Activated naive CD8-positive, alpha-beta T cell (primary cell): ENCODE data around the gene WASL.
"Not testable (repeated sequence)": the region's sequence is repeated elsewhere in the genome, so short reads cannot be mapped to it uniquely, and the experiment has no call there.

Experiments
- H3K27ac Mint-ChIP-seq: one replicate; pipeline ENCODE4 v1.8.0; 2021; ENCODE audit warnings: mixed read lengths
- H3K27me3 Mint-ChIP-seq: one replicate; pipeline ENCODE4 v1.8.0; 2021; ENCODE audit warnings: mixed read lengths
- H3K36me3 Mint-ChIP-seq: one replicate; pipeline ENCODE4 v1.8.0; 2021; ENCODE audit warnings: mixed read lengths
- H3K4me1 Mint-ChIP-seq: one replicate; pipeline ENCODE4 v1.8.0; 2021; ENCODE audit warnings: low read depth, mixed read lengths
- H3K4me3 Mint-ChIP-seq: one replicate; pipeline ENCODE4 v1.8.0; 2021; ENCODE audit warnings: mild to moderate bottlenecking, mixed read lengths
- H3K9me3 Mint-ChIP-seq: one replicate; pipeline ENCODE4 v1.8.0; 2021; ENCODE audit warnings: low read depth, mixed read lengths

The WASL gene

GRCh38 chr7:123780472-123780871, 31.7 kb upstream of the WASL start:
- not testable (repeated sequence) for H3K27ac Mint-ChIP-seq, H3K4me3 Mint-ChIP-seq, H3K9me3 Mint-ChIP-seq, H3K4me1 Mint-ChIP-seq, H3K27me3 Mint-ChIP-seq, H3K36me3 Mint-ChIP-seq

GRCh38 chr7:123774496-123774895, 25.7 kb upstream of the WASL start:
- H3K27me3 Mint-ChIP-seq, result peaks cover 8% of the 10 kb centered on the region
- no peaks in the 10 kb centered on the region for H3K9me3 Mint-ChIP-seq
- no peaks in the 10 kb centered on the region for H3K36me3 Mint-ChIP-seq
- H3K4me3 Mint-ChIP-seq, result no peak overlapping the region
- H3K4me1 Mint-ChIP-seq, result no peaks in the 10 kb centered on the region
- no peak overlapping the region for H3K27ac Mint-ChIP-seq

GRCh38 chr7:123773481-123773880, 24.7 kb upstream of the WASL start:
- no peak overlapping the region for H3K4me3 Mint-ChIP-seq
- no peaks in the 10 kb centered on the region for H3K36me3 Mint-ChIP-seq
- H3K27ac Mint-ChIP-seq, result no peak overlapping the region

GRCh38 chr7:123772652-123773051, 23.8 kb upstream of the WASL start:
- H3K4me1 Mint-ChIP-seq, result no peaks in the 10 kb centered on the region
- H3K9me3 Mint-ChIP-seq, result no peaks in the 10 kb centered on the region
- no peak overlapping the region for H3K4me3 Mint-ChIP-seq
- no peaks in the 10 kb centered on the region for H3K36me3 Mint-ChIP-seq
- no peak overlapping the region for H3K27ac Mint-ChIP-seq
- peaks cover 8% of the 10 kb centered on the region for H3K27me3 Mint-ChIP-seq

More at GRCh38 chr7:123773481-123773880, 24.7 kb upstream of the WASL start:
- Mint-ChIP-seq H3K9me3 (no peaks in the 10 kb centered on the region), H3K27me3 (peaks cover 10% of the 10 kb centered on the region), H3K4me1 (no peaks in the 10 kb centered on the region)

GRCh38 chr7:123771846-123772245, 23.0 kb upstream of the WASL start:
- no peak overlapping the region for H3K27ac Mint-ChIP-seq
- peaks cover 8% of the 10 kb centered on the region for H3K27me3 Mint-ChIP-seq
- no peaks in the 10 kb centered on the region for H3K9me3 Mint-ChIP-seq
- H3K4me1 Mint-ChIP-seq, result no peaks in the 10 kb centered on the region
- no peak overlapping the region for H3K4me3 Mint-ChIP-seq
- H3K36me3 Mint-ChIP-seq, result no peaks in the 10 kb centered on the region

- no peaks in the 10 kb centered on the region for H3K9me3 Mint-ChIP-seq
- H3K4me3 Mint-ChIP-seq, result no peak overlapping the region
- H3K4me1 Mint-ChIP-seq, result no peaks in the 10 kb centered on the region
- no peak overlapping the region for H3K27ac Mint-ChIP-seq
- peaks cover 8% of the 10 kb centered on the region for H3K27me3 Mint-ChIP-seq
- no peaks in the 10 kb centered on the region for H3K36me3 Mint-ChIP-seq
Measured at GRCh38 chr7:123771256-123771655, 22.5 kb upstream of the WASL start.

GRCh38 chr7:123770378-123770777, 21.6 kb upstream of the WASL start:
- no peak overlapping the region for H3K27ac Mint-ChIP-seq
- no peaks in the 10 kb centered on the region for H3K4me1 Mint-ChIP-seq
- H3K9me3 Mint-ChIP-seq, result no peaks in the 10 kb centered on the region
- H3K4me3 Mint-ChIP-seq, result no peak overlapping the region
- peaks cover 8% of the 10 kb centered on the region for H3K27me3 Mint-ChIP-seq
- H3K36me3 Mint-ChIP-seq, result no peaks in the 10 kb centered on the region

GRCh38 chr7:123769371-123769770, 20.6 kb upstream of the WASL start:
- Mint-ChIP-seq H3K4me3 (no peak overlapping the region), H3K4me1 (no peaks in the 10 kb centered on the region), H3K36me3 (no peaks in the 10 kb centered on the region), H3K27ac (no peak overlapping the region), H3K9me3 (no peaks in the 10 kb centered on the region), H3K27me3 (peaks cover 8% of the 10 kb centered on the region)

GRCh38 chr7:123768493-123768892, 19.7 kb upstream of the WASL start:
- peaks cover 3% of the 10 kb centered on the region for H3K36me3 Mint-ChIP-seq
- H3K4me3 Mint-ChIP-seq, result no peak overlapping the region
- H3K4me1 Mint-ChIP-seq, result no peaks in the 10 kb centered on the region
- H3K27ac Mint-ChIP-seq, result no peak overlapping the region
- H3K9me3 Mint-ChIP-seq, result no peaks in the 10 kb centered on the region
- peaks cover 6% of the 10 kb centered on the region for H3K27me3 Mint-ChIP-seq

- H3K36me3 Mint-ChIP-seq, result peaks cover 8% of the 10 kb centered on the region
- no peaks in the 10 kb centered on the region for H3K27me3 Mint-ChIP-seq
- H3K4me3 Mint-ChIP-seq, result no peak overlapping the region
- H3K4me1 Mint-ChIP-seq, result no peaks in the 10 kb centered on the region
- no peak overlapping the region for H3K27ac Mint-ChIP-seq
- no peaks in the 10 kb centered on the region for H3K9me3 Mint-ChIP-seq
Measured at GRCh38 chr7:123763191-123763661, 14.4 kb upstream of the WASL start.

GRCh38 chr7:123761729-123762128, 12.9 kb upstream of the WASL start:
- peaks cover 8% of the 10 kb centered on the region for H3K36me3 Mint-ChIP-seq
- no peak overlapping the region for H3K4me3 Mint-ChIP-seq
- H3K4me1 Mint-ChIP-seq, result no peaks in the 10 kb centered on the region
- no peaks in the 10 kb centered on the region for H3K27me3 Mint-ChIP-seq
- no peaks in the 10 kb centered on the region for H3K9me3 Mint-ChIP-seq
- H3K27ac Mint-ChIP-seq, result no peak overlapping the region

- Mint-ChIP-seq H3K27ac (no peak overlapping the region), H3K36me3 (peaks cover 4% of the 10 kb centered on the region), H3K9me3 (no peaks in the 10 kb centered on the region), H3K4me3 (no peak overlapping the region), H3K27me3 (no peaks in the 10 kb centered on the region), H3K4me1 (peaks cover 15% of the 10 kb centered on the region)
Measured at GRCh38 chr7:123757095-123757494, 8.3 kb upstream of the WASL start.

- Mint-ChIP-seq H3K4me3 (no peak overlapping the region), H3K27ac (no peak overlapping the region), H3K9me3 (no peaks in the 10 kb centered on the region), H3K36me3 (no peaks in the 10 kb centered on the region), H3K27me3 (no peaks in the 10 kb centered on the region), H3K4me1 (peaks cover 28% of the 10 kb centered on the region)
Measured at GRCh38 chr7:123755338-123755737, 6.5 kb upstream of the WASL start.

GRCh38 chr7:123754271-123754871, 5.6 kb upstream of the WASL start:
- no peaks in the 10 kb centered on the region for H3K36me3 Mint-ChIP-seq
- no peaks in the 10 kb centered on the region for H3K9me3 Mint-ChIP-seq
- no peak overlapping the region for H3K4me3 Mint-ChIP-seq
- peaks cover 32% of the 10 kb centered on the region for H3K4me1 Mint-ChIP-seq
- no peak overlapping the region for H3K27ac Mint-ChIP-seq
- no peaks in the 10 kb centered on the region for H3K27me3 Mint-ChIP-seq

GRCh38 chr7:123752534-123752933, 3.7 kb upstream of the WASL start:
- H3K36me3 Mint-ChIP-seq, result no peaks in the 10 kb centered on the region
- H3K4me3 Mint-ChIP-seq, result no peak overlapping the region
- no peak overlapping the region for H3K27ac Mint-ChIP-seq

GRCh38 chr7:123751821-123752220, 3.0 kb upstream of the WASL start:
- no peak overlapping the region for H3K27ac Mint-ChIP-seq
- H3K27me3 Mint-ChIP-seq, result no peaks in the 10 kb centered on the region
- H3K9me3 Mint-ChIP-seq, result no peaks in the 10 kb centered on the region
- H3K4me1 Mint-ChIP-seq, result peaks cover 45% of the 10 kb centered on the region
- H3K4me3 Mint-ChIP-seq, result peak overlapping the region; percentile 6
- H3K36me3 Mint-ChIP-seq, result no peaks in the 10 kb centered on the region

More at GRCh38 chr7:123752534-123752933, 3.7 kb upstream of the WASL start:
- Mint-ChIP-seq H3K27me3 (no peaks in the 10 kb centered on the region), H3K9me3 (no peaks in the 10 kb centered on the region), H3K4me1 (peaks cover 38% of the 10 kb centered on the region)
